ENCODE data around the gene WASHC3. TPM values are rescaled to one million over a fixed set of nuclear protein-coding genes. Genes with fewer than 3 reads are reported as not detected.
"Not testable (repeated sequence)": the region's sequence is repeated elsewhere in the genome, so short reads cannot be mapped to it uniquely, and the experiment has no call there.

Gene WASHC3
- total RNA-seq, 1 experiment from 2014 or later, result 24.9 TPM

DNA sequence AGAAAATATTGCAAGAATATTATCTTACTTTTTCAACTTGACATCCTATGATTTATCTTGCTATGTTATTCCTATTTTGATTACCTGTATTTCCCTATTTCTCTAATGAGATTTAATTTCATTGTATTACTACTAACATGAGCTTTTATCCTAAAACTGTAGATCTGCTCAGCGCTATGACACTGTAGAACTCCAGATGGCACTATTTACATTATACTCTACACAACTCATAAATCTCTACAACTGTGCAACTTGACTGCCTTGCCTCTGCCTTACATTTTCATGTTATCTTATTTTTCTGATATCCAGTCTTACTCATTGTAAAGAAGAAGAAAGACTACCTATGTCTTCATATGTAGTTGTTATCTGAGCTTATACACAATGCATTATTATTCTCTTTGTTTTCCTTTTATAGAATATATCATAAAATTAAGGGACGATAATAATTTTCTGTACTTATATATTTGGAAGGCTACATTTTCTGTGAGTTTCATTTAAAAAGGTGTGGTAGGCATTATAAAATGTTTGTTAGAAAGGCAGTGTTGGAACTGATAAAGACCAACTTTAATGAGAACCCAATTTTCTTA lies 34.0 kb upstream of the WASHC3 start:
- intact Hi-C loops (cut with micrococcal nuclease), result loop anchor here (2.0 to 5.0 kb wide), 2 partner anchors 717 to 783 kb away; no protein-coding TSS in a partner anchor
- Histone ChIP-seq H3K9me3 (ENCODE audit: low read length) (no peaks in the 10 kb centered on the region), H3K4me2 (ENCODE audit: low read length) (no peak overlapping the region), H4K20me1 (ENCODE audit: low read length) (no peaks in the 10 kb centered on the region), H3K9ac (ENCODE audit: low read length) (no peak overlapping the region), H3K79me2 (ENCODE audit: low read length) (no peaks in the 10 kb centered on the region), H3F3A (ENCODE audit: low read length, unreplicated experiment) (no peaks in the 10 kb centered on the region), H3K27me3 (ENCODE audit: low read length) (no peaks in the 10 kb centered on the region), H3K4me1 (ENCODE audit: insufficient read depth, low read length) (no peaks in the 10 kb centered on the region), H3K36me3 (ENCODE audit: low read depth, low read length) (peaks cover 49% of the 10 kb centered on the region), H3K27ac (ENCODE audit: low read length) (no peak overlapping the region), H3K9me2 (replicated peaks; ENCODE audit: low read length) (no peaks in the 10 kb centered on the region), H2AFZ (ENCODE audit: low read length) (no peak overlapping the region), H3K4me3 (ENCODE audit: low read length) (no peak overlapping the region)
- BruUV-seq (replicated peaks), result TSS peak; percentile 11
- DNase-seq, result peak; percentile 51
- TF ChIP-seq EZH2phosphoT487 (IDR thresholded peaks at IDR 0.05; ENCODE audit: borderline replicate concordance, low read length), result no peak
- TF ChIP-seq, protein P1, sequence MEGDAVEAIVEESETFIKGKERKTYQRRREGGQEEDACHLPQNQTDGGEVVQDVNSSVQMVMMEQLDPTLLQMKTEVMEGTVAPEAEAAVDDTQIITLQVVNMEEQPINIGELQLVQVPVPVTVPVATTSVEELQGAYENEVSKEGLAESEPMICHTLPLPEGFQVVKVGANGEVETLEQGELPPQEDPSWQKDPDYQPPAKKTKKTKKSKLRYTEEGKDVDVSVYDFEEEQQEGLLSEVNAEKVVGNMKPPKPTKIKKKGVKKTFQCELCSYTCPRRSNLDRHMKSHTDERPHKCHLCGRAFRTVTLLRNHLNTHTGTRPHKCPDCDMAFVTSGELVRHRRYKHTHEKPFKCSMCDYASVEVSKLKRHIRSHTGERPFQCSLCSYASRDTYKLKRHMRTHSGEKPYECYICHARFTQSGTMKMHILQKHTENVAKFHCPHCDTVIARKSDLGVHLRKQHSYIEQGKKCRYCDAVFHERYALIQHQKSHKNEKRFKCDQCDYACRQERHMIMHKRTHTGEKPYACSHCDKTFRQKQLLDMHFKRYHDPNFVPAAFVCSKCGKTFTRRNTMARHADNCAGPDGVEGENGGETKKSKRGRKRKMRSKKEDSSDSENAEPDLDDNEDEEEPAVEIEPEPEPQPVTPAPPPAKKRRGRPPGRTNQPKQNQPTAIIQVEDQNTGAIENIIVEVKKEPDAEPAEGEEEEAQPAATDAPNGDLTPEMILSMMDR (conservative IDR thresholded peaks at IDR 0.05; ENCODE audit: low read depth, low read length), result peak; percentile 76
- no peak for TF ChIP-seq EZH2 (IDR thresholded peaks at IDR 0.05; ENCODE audit: low read length, unreplicated experiment)
- CTCF ChIA-PET, result interaction anchor here (0.5 to 1.0 kb wide), 4 partner anchors 22 to 607 kb away, joined by 3 to 4 read pairs (median 3); no protein-coding TSS in a partner anchor
- POLR2A ChIA-PET (ENCODE audit: unreplicated experiment), result interaction anchor here (0.6 kb wide), 1 partner anchor 14 kb away, joined by 3 read pairs; no protein-coding TSS in a partner anchor
- ATAC-seq, result peak; percentile 91

DNA sequence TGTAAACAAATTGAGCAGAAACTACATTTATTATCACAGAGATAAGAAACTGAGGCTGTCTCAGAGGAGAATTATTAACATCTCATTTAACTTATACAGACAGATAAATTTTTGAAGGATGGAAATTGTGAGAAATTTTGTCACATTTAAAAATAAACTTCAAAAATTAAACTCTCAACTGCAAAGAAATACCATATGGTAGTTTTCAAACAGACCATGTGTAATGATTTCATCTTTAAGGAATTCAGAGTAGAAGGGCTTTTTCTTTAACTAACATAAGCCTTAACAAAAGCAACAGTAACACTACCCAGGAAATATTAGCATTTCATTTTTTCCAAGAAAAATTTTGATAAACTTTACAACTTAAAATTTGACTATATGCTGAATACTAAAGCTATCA lies 31.5 kb upstream of the WASHC3 start:
- CTCF ChIA-PET, result no interaction called here
- no peak overlapping the region for H2AFZ ChIP-seq (ENCODE audit: low read length)
- H3K9me2 ChIP-seq (replicated peaks; ENCODE audit: low read length), result no peaks in the 10 kb centered on the region
- no peak overlapping the region for H3K4me2 ChIP-seq (ENCODE audit: low read length)
- DNase-seq (no peak), ATAC-seq (no peak)
- no peaks in the 10 kb centered on the region for H3K9me3 ChIP-seq (ENCODE audit: low read length)
- H3K27ac ChIP-seq (ENCODE audit: low read length), result no peak overlapping the region
- H3F3A ChIP-seq (ENCODE audit: low read length, unreplicated experiment), result no peaks in the 10 kb centered on the region
- H3K4me3 ChIP-seq (ENCODE audit: low read length), result no peak overlapping the region
- intact Hi-C loops (cut with micrococcal nuclease), result no loop called here
- peaks cover 35% of the 10 kb centered on the region for H3K36me3 ChIP-seq (ENCODE audit: low read depth, low read length)
- TF ChIP-seq, protein P1 (conservative IDR thresholded peaks at IDR 0.05; ENCODE audit: low read depth, low read length), result no peak
- TF ChIP-seq EZH2phosphoT487 (IDR thresholded peaks at IDR 0.05; ENCODE audit: borderline replicate concordance, low read length), result no peak
- TF ChIP-seq EZH2 (IDR thresholded peaks at IDR 0.05; ENCODE audit: low read length, unreplicated experiment), result no peak
- POLR2A ChIA-PET (ENCODE audit: unreplicated experiment), result no interaction called here
- no peaks in the 10 kb centered on the region for H3K79me2 ChIP-seq (ENCODE audit: low read length)
- no TSS peak for BruUV-seq (replicated peaks)
- H3K27me3 ChIP-seq (ENCODE audit: low read length), result no peaks in the 10 kb centered on the region
- no peaks in the 10 kb centered on the region for H3K4me1 ChIP-seq (ENCODE audit: insufficient read depth, low read length)
- H3K9ac ChIP-seq (ENCODE audit: low read length), result no peak overlapping the region
- no peaks in the 10 kb centered on the region for H4K20me1 ChIP-seq (ENCODE audit: low read length)

GRCh38 chr12:102089228-102089835 lies 27.5 kb upstream of the WASHC3 start:
- H3K9me3 ChIP-seq (ENCODE audit: low read length); H3K27me3 ChIP-seq (ENCODE audit: low read length); H3K4me3 ChIP-seq (ENCODE audit: low read length); DNase-seq; H2AFZ ChIP-seq (ENCODE audit: low read length); H3K9me2 ChIP-seq (replicated peaks; ENCODE audit: low read length); intact Hi-C loops (cut with micrococcal nuclease); H3K4me1 ChIP-seq (ENCODE audit: insufficient read depth, low read length); H3K9ac ChIP-seq (ENCODE audit: low read length); H4K20me1 ChIP-seq (ENCODE audit: low read length); POLR2A ChIA-PET (ENCODE audit: unreplicated experiment); H3K79me2 ChIP-seq (ENCODE audit: low read length); ATAC-seq; H3F3A ChIP-seq (ENCODE audit: low read length, unreplicated experiment); CTCF ChIA-PET; BruUV-seq (replicated peaks); H3K4me2 ChIP-seq (ENCODE audit: low read length); H3K27ac ChIP-seq (ENCODE audit: low read length): not testable (repeated sequence)
- H3K36me3 ChIP-seq (ENCODE audit: low read depth, low read length), result peaks cover 24% of the 10 kb centered on the region
